Dendritic cell treated with granulocyte-macrophage colony-stimulating factor and Interleukin-4, amounts not matched to agents 40 ng/mL and 50 ng/mL, for 4 days (primary cell): ENCODE results near the gene TMEM121.
"Not testable (repeated sequence)": the region's sequence is repeated elsewhere in the genome, so short reads cannot be mapped to it uniquely, and the experiment has no call there.

Experiments
- H3K27ac Mint-ChIP-seq: one replicate; pipeline ENCODE4 v1.8.0; 2022; ENCODE audit warnings: mild to moderate bottlenecking, mixed read lengths
- H3K27me3 Mint-ChIP-seq: one replicate; pipeline ENCODE4 v1.8.0; 2022; ENCODE audit warnings: mild to moderate bottlenecking, mixed read lengths
- H3K36me3 Mint-ChIP-seq: one replicate; pipeline ENCODE4 v1.8.0; 2022; ENCODE audit warnings: low read depth, mixed read lengths
- H3K4me1 Mint-ChIP-seq: one replicate; pipeline ENCODE4 v1.8.0; 2022; ENCODE audit warnings: low read depth, mixed read lengths
- H3K4me3 Mint-ChIP-seq: one replicate; pipeline ENCODE4 v1.8.0; 2022; ENCODE audit warnings: mild to moderate bottlenecking, moderate library complexity, mixed read lengths
- H3K9me3 Mint-ChIP-seq: one replicate; pipeline ENCODE4 v1.8.0; 2022; ENCODE audit warnings: mixed read lengths
- intact Hi-C: fragments of 100-400 bp; cut with micrococcal nuclease; formaldehyde crosslinking; loops from one replicate; pipeline ENCODE4 v1.15.0; 2022

The TMEM121 gene

DNA sequence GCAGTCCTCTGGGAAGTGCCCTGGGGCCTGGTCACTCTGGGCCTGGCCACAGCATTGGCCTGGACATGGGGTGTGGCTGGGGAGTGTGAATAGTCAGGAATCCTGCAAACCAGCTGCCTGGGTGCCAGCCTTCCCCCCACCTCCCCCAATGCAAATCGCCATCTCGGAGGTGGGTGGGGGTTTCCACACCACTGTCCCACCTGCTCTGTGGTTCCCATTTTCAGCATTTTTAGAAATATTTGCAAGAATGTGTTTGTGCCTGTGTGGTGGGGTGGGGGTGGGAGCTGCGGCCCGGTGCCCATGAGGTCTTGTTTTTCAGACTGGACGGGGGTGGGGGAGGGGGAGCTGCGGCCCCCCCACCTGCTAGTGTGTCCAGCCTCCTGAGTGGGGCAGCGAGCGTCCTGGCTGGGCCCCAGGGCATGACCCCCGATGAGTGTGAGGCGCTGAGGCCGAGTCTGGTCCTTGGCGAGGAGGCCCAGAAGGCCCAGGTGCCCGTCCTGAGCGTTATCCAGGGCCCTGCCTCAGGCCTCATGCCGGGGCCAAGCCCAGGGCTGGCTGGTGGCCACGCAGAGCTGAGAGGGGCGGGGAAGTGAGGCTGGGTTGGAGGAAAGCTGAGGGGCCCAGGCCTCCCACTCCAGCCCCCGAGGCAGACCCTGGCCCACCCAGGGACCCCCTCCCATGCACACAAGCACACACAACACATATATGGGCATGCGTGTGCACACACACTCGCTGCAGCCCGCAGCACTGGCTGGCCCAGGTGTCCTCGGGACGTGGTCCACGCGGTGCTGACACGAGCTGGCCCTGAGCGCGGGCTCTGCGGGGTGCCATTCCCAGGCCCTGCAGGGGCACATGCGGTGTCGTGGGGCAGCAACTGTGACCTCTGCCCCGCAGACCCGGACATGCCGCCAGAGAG is 40.1 kb downstream of the TMEM121 start:
- H3K27ac Mint-ChIP-seq, H3K27me3 Mint-ChIP-seq, H3K36me3 Mint-ChIP-seq, H3K4me1 Mint-ChIP-seq, H3K4me3 Mint-ChIP-seq: not testable (repeated sequence)
- intact Hi-C loops = loop anchor here (10.0 kb wide), 1 partner anchor 118 kb away; no protein-coding TSS in a partner anchor
- H3K9me3 Mint-ChIP-seq = peaks cover 23% of the 10 kb centered on the region

DNA sequence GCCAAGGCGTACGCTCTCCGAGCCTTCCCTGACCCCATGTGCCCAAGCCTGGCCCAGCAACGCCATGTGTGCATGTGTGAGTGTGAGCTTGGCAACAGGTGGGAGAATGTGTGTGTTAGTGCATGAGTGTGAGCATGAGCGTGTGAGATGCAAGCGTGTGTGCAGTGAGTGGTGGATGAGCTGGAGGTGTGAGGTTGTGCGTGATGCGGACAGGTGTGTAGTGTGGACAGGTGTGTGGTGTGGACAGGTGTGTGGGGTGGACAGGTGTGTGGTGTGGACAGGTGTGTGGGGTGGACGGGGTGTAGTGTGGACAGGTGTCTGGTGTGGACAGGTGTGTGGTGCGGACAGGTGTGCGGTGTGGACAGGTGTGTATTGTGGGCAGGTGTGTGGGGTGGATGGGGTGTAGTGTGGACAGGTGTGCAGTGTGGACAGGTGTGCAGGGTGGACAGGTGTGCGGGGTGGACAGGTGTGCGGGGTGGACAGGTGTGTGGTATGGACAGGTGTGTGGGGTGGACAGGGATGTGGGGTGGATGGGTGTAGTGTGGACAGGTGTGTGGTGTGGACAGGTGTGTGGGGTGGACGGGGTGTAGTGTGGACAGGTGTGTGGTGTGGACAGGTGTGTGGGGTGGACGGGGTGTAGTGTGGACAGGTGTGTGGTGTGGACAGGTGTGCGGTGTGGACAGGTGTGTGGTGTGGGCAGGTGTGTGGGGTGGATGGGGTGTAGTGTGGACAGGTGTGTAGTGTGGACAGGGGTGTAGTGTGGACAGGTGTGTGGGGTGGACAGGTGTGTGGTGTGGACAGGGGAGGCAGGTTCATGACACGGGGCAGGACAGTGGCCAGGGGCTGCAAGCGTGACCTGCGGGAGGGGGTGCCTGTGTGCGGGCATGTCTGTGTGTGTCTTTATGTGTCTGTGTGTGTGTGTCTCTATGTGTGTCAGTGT is 41.1 kb downstream of the TMEM121 start:
- H3K4me1 Mint-ChIP-seq, H3K4me3 Mint-ChIP-seq, H3K27ac Mint-ChIP-seq, H3K36me3 Mint-ChIP-seq, H3K27me3 Mint-ChIP-seq: not testable (repeated sequence)
- peaks cover 20% of the 10 kb centered on the region for H3K9me3 Mint-ChIP-seq
- intact Hi-C loops = loop anchor here (10.0 kb wide), 1 partner anchor 117 kb away; no protein-coding TSS in a partner anchor

DNA sequence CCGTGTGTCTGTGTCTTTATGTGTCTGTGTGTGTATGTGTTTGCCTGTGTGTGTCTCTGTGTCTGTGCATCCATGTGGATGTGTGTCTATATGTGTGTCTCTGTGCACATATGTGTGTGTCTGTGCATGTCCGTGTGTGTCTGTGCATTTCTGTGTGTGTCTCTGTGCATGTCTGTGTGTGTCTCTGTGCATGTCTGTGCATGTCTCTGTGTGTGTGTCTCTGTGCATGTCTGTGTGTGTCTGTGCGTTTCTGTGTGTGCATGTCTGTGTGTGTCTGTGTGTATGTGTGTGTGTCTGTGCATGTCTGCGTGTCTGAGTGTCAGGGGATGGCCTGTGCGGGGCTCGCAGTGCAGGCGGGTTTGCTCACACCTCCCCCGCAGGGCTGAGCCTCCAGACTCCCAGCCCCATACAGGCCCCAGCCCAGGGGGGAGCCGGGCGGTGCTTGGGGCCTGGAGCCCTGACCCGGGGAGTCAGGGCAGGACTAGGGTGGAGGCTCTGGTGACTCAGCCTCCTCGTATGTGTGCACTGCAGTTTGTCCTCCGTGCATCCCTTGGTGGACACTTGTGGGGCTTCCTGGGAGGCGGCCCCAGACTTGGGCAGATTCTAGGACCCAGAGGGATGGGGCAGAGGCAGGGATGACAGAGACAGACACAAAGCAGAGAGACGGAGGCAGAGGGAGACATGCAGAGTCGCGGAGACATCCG is 41.9 kb downstream of the TMEM121 start:
- H3K36me3 Mint-ChIP-seq, H3K4me3 Mint-ChIP-seq, H3K27me3 Mint-ChIP-seq, H3K27ac Mint-ChIP-seq, H3K4me1 Mint-ChIP-seq: not testable (repeated sequence)
- intact Hi-C loops = loop anchor here (10.0 kb wide), 1 partner anchor 117 kb away; no protein-coding TSS in a partner anchor
- peaks cover 12% of the 10 kb centered on the region for H3K9me3 Mint-ChIP-seq

DNA sequence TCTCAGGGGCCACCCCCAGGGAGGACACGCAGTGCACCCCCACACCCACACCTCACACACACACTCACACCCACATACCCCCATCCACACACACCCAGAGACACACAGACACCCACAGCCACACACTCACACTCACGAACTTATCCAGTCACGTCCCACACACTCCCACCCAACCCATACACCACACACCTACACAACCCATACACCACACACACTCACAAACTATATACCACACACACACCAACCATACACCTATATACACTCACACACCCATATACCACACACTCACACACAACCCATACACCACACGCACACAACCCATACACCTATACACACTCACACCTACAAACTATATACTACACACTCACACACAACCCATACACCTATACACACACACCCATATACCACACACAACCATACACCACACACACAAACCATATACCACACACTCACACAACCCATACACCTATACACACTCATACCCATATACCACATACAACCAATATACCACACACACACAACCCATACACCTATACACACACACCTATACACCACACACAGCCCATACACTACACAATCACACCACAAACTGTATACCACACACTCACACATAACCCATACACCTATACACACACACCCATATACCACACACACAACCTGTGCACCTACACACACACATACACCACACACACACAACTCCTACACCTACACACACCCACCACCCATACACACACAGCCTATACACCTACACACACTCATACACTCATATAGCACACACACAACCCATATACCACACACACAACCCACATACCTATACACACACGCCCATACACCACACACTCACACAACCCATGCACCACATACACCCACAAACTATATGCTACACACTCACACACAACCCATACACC is 42.7 kb downstream of the TMEM121 start:
- Mint-ChIP-seq H3K4me1 (no peaks in the 10 kb centered on the region), H3K4me3 (no peak overlapping the region), H3K9me3 (peaks cover 9% of the 10 kb centered on the region), H3K27me3 (no peaks in the 10 kb centered on the region), H3K27ac (no peak overlapping the region), H3K36me3 (no peaks in the 10 kb centered on the region)
- intact Hi-C loops = loop anchor here (10.0 kb wide), 1 partner anchor 116 kb away; no protein-coding TSS in a partner anchor

DNA sequence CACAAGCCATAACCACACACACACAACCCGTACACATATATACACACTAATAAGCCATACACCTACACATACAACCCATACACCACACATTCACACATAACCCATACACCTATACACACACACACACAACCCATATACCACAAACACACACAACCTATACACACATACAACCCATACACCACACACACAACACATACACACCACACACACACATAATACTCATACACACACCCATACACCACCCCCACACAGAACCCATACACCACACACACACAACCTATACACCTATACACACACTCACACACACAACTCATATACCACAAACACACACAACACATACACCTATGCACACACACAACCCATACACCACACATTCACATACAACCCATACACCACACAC is 44.1 kb downstream of the TMEM121 start:
- no peaks in the 10 kb centered on the region for H3K4me1 Mint-ChIP-seq
- H3K4me3 Mint-ChIP-seq = no peak overlapping the region
- no peak overlapping the region for H3K27ac Mint-ChIP-seq
- no peaks in the 10 kb centered on the region for H3K36me3 Mint-ChIP-seq
- peaks cover 9% of the 10 kb centered on the region for H3K9me3 Mint-ChIP-seq
- no peaks in the 10 kb centered on the region for H3K27me3 Mint-ChIP-seq
- intact Hi-C loops = no loop called here

DNA sequence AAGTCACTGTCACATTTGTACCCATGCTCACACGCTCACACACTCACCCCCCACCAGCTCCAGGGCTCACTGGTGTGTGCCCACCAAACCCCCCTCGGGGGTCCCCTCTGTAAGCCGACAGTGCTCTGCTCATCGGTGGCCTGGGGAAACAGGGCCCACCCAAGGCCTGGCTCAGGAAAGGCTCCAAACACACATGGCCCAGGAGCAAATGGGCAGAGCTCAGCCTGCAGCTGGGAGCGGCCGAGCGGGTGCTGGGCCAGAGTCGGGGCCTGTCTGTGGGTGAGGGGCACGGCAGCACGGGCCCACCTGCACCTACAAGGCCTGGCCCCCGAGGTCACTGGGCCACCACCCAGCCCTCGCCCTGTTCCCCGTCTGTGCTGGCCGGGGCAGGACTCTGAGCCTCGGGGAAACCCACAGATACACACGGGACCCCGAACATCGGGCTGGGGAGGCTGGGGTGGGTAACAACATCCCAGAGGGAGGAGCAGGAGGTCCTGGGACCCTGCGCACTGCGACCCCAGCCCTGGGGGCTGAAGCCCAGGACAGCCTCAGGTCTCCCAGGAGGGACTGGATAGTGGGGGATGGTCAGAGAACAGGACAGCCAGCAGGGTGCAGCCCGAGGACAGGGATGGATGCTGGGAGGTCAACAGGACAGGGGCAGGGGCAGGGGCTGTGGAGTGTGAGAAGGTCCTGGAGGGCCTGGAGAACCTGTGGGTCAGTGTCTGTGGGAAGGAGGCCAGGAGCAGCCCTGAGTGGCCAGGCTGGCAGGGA is 45.0 kb downstream of the TMEM121 start:
- H3K4me1 Mint-ChIP-seq, H3K27ac Mint-ChIP-seq, H3K27me3 Mint-ChIP-seq, H3K36me3 Mint-ChIP-seq, intact Hi-C loops, H3K9me3 Mint-ChIP-seq, H3K4me3 Mint-ChIP-seq: not testable (repeated sequence)

DNA sequence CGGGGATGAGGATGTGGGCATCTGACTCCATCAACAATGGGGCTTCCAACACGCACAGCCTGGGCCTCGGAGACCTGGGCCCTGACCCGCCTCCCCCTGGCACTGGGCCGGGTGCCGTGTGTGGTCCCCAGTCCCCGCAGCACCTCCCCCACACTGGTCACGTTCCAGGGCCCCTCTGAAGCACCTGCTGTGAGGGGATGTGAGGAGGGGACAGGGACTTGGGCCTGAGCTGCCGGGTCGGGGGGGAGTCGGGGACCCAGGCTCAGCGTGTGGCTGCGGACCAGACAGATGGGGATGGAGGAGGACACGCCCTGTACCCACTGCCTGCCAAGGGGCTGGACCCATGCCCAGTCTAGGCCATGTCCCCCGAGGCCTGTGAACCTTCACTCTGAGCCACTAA is 45.7 kb downstream of the TMEM121 start:
- H3K4me3 Mint-ChIP-seq, H3K4me1 Mint-ChIP-seq, intact Hi-C loops, H3K36me3 Mint-ChIP-seq, H3K9me3 Mint-ChIP-seq, H3K27ac Mint-ChIP-seq, H3K27me3 Mint-ChIP-seq: not testable (repeated sequence)

DNA sequence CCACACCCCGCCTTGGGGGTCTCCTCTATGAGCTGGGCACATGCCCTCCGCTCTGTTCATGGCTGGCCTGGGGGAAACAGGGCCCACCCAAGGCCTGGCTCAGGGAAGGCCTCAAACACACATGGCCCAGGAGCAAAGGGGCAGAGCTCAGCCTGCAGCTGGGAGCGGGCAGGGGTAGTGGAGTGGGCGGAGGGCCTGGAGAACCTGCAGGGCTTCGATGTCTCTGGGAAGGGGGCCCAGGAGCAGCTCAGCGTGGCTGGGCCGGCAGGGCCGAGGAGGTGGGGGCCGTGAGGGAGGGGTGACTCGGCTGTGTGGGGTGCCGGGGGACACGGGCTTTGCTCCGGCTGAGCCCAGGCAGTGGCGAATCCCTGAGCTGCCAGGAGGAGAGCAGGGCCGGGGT is 47.5 kb downstream of the TMEM121 start:
- intact Hi-C loops, H3K27me3 Mint-ChIP-seq, H3K4me1 Mint-ChIP-seq, H3K4me3 Mint-ChIP-seq, H3K9me3 Mint-ChIP-seq, H3K27ac Mint-ChIP-seq, H3K36me3 Mint-ChIP-seq: not testable (repeated sequence)

DNA sequence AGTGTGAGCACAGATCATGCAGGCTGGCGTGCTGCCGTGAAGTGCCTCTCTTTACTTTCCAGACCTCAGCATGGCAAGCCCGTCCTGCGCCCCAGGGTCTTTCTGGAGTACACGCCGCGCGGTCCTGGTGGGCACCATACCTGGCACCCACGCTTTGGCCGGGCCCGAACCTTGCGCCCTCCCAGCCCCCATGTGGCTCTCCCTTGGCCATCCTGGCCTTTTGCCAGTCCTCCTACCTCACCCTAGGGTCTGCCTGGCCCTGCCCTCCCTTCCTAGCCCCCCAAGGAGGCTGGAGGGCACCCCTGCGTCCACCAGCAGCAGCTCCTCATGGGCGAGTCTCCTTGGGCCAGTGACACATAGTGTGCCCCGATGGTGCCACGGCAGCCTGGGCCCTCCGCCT is 48.0 kb downstream of the TMEM121 start:
- H3K4me3 Mint-ChIP-seq, H3K4me1 Mint-ChIP-seq, H3K27ac Mint-ChIP-seq, intact Hi-C loops, H3K36me3 Mint-ChIP-seq, H3K9me3 Mint-ChIP-seq, H3K27me3 Mint-ChIP-seq: not testable (repeated sequence)

DNA sequence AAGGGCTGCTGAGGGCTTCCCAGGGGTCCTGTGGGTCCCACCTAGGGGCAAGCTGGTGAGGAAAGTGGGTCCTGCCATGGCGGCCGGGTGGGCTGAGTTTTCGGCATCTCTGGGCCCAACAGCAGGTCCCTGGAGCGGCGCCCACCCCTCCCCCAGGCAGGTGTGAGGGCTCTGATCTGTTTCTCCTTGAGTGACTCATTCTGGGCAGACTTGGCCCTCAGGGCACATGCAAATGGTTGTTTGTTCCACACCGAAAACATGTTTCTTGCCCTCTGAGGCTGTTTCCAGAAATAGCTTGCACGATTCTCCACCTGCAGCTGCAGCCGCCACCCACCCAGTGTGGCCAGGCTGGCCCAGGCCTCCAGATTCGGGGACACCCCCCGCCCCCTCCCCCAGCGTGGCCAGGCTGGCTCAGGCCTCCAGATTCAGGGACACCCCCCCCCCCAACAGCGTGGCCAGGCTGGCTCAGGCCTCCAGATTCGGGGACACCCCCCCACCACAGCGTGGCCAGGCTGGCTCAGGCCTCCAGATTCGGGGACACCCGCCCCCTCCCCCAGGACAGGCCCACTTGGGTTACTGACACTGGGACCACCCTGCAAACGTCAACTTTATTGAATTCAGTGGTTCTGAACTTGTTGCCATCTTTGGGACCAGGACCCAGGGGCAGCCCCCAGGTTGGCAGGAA is 48.8 kb downstream of the TMEM121 start:
- H3K27me3 Mint-ChIP-seq, H3K27ac Mint-ChIP-seq, intact Hi-C loops, H3K9me3 Mint-ChIP-seq, H3K4me3 Mint-ChIP-seq, H3K36me3 Mint-ChIP-seq, H3K4me1 Mint-ChIP-seq: not testable (repeated sequence)

DNA sequence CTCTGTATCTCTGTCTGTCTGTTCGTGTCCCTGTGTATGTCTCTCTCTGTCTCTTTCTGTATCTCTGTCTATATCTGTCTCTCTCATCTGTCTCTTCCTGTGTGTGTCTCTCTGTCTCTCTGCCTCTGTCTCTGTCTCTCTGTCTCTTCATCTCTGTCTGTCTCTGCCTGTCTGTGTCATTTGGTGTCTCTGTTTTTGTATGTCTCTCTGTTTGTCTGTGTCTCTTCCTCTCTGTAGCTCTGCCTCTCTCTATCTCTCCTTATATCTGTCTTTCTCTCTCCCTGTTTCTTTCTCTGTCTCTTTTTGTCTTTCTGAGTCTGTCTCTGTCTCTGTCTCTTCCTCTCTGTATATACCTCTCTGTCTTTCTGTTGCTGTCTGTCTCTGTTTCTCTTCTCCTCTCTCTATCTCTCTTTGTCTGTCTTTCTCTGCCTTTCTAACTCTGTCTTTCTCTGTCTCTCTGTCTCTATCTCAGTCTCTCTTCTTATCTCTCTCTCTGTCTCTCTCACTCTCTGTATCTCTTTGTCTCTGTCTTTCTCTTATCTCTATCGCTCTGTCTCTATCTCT is 50.2 kb downstream of the TMEM121 start:
- Mint-ChIP-seq H3K27me3 (peaks cover 6% of the 10 kb centered on the region), H3K9me3 (no peaks in the 10 kb centered on the region), H3K4me1 (no peaks in the 10 kb centered on the region), H3K36me3 (no peaks in the 10 kb centered on the region), H3K27ac (no peak overlapping the region), H3K4me3 (no peak overlapping the region)
- intact Hi-C loops = no loop called here

DNA sequence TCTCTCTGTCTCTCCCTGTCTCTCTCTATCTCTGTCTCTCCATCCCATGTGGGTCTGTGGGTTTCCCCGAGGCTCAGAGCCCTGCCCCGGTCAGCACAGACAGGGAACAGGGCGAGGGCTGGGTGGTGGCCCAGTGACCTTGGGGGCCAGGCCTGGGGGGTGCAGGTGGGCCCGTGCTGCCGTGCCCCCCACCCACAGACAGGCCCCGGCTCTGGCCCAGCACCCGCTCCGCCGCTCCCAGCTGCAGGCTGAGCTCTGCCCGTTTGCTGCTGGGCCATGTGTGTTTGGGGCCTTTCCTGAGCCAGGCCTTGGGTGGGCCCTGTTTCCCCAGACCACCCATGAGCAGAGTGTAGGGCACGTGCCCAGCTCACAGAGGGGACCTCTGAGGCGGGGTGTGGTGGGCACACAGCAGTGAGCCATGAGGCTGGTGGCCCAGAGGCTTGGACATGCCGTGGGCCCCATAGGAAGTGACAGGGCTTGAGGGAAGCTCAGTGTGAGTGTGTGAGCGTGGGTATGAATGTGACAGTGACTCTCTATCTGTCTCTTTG is 51.0 kb downstream of the TMEM121 start:
- Mint-ChIP-seq H3K27ac (no peak overlapping the region), H3K27me3 (peaks cover 6% of the 10 kb centered on the region)
- intact Hi-C loops = no loop called here

More for the DNA sequence above, 51.0 kb downstream of the TMEM121 start:
- Mint-ChIP-seq H3K4me1 (no peaks in the 10 kb centered on the region), H3K4me3 (no peak overlapping the region), H3K9me3 (no peaks in the 10 kb centered on the region), H3K36me3 (no peaks in the 10 kb centered on the region)
